WTC11 (cell line): ENCODE results near the gene KNDC1. TPM values are rescaled to one million over a fixed set of nuclear protein-coding genes. Genes with fewer than 3 reads are reported as not detected.

ENCODE experiments used
- ATAC-seq: fragments of 200-7000 bp; cut with Tn5 transposase; 2 replicates; pipeline ENCODE4 v1.10.0; 2021; ENCODE audit warnings: mild to moderate bottlenecking, moderate library complexity
- CTCF ChIA-PET: fragments of 300-600 bp; sonication (Branson Sonifier 250); formaldehyde crosslinking; loops from one replicate; lab custom pipeline; 2021; ENCODE audit warnings: antibody characterized with exemption; lab: Charles Lee
- POLR2A ChIA-PET: fragments of 350-600 bp; sonication (Branson Sonifier 250); formaldehyde crosslinking; loops from one replicate; lab custom pipeline; 2021; ENCODE audit warnings: antibody characterized with exemption; lab: Charles Lee
- DNase-seq: peaks from one replicate; pipeline ENCODE4 v3.0.0; 2021; ENCODE audit warnings: low spot score
- H3K27ac Mint-ChIP-seq: 2 replicates; pipeline ENCODE4 v1.8.0; 2021; ENCODE audit warnings: mixed read lengths
- H3K27me3 Mint-ChIP-seq: 2 replicates; pipeline ENCODE4 v1.8.0; 2021; ENCODE audit warnings: low read depth, mild to moderate bottlenecking, moderate library complexity, mixed read lengths
- H3K36me3 Mint-ChIP-seq: 2 replicates; pipeline ENCODE4 v1.8.0; 2021; ENCODE audit warnings: mixed read lengths
- H3K4me1 Mint-ChIP-seq: 2 replicates; pipeline ENCODE4 v1.8.0; 2022; ENCODE audit warnings: mixed read lengths
- H3K4me3 Mint-ChIP-seq: 2 replicates; pipeline ENCODE4 v1.8.0; 2021; ENCODE audit warnings: mild to moderate bottlenecking, moderate library complexity, mixed read lengths
- H3K9me3 Mint-ChIP-seq: 2 replicates; pipeline ENCODE4 v1.8.0; 2021; ENCODE audit warnings: mixed read lengths
- CTCF ChIP-seq: fragments of 200-600 bp; IDR thresholded peaks from 2 replicates; pipeline ENCODE4 v1.8.0; 2022; ENCODE audit warnings: antibody characterized with exemption
- ERG ChIP-seq: fragments of 250-450 bp; sonication (Bioruptor Pico); IDR thresholded peaks from 2 replicates; pipeline ENCODE4 v1.8.0; 2021; ENCODE audit warnings: mild to moderate bottlenecking
- NR3C1 ChIP-seq: sonication (generic); formaldehyde crosslinking; conservative IDR thresholded peaks from 2 replicates; pipeline ENCODE4 v1.8.1; 2023; ENCODE audit warnings: low read depth, mild to moderate bottlenecking, missing genetic modification reagents
- SOX15 ChIP-seq: fragments of 250-450 bp; sonication (Bioruptor Pico); IDR thresholded peaks from 2 replicates; pipeline ENCODE4 v1.9.0; 2021; ENCODE audit warnings: mild to moderate bottlenecking
- TEAD4 ChIP-seq: sonication (generic); formaldehyde crosslinking; IDR thresholded peaks from 2 replicates; pipeline ENCODE4 v1.8.0; 2022; ENCODE audit warnings: mild to moderate bottlenecking, missing genetic modification reagents
- ZNF121 ChIP-seq: sonication (generic); formaldehyde crosslinking; IDR thresholded peaks from 2 replicates; pipeline ENCODE4 v1.8.0; 2023; ENCODE audit warnings: missing genetic modification reagents
- ZNF138 ChIP-seq: sonication (generic); formaldehyde crosslinking; conservative IDR thresholded peaks from 2 replicates; pipeline ENCODE4 v1.8.1; 2022; ENCODE audit warnings: mild to moderate bottlenecking, moderate library complexity, missing genetic modification reagents
- ZNF263 ChIP-seq: sonication (generic); formaldehyde crosslinking; IDR thresholded peaks from 2 replicates; pipeline ENCODE4 v1.8.1; 2022; ENCODE audit warnings: low read depth, mild to moderate bottlenecking, moderate library complexity, missing genetic modification reagents
- ZNF317 ChIP-seq: sonication (generic); formaldehyde crosslinking; IDR thresholded peaks from 2 replicates; pipeline ENCODE4 v1.8.1; 2023; ENCODE audit warnings: low read depth, mild to moderate bottlenecking, moderate library complexity, missing genetic modification reagents, borderline replicate concordance
- total RNA-seq: library from RNA; stranded (reverse); gene quantifications from 3 replicates; pipeline ENCODE4 v1.2.3, GENCODE V29; 2021
- TF ChIP-seq, protein P1 (sequence below): sonication (generic); formaldehyde crosslinking; IDR thresholded peaks from 2 replicates; pipeline ENCODE4 v1.8.1; 2022; ENCODE audit warnings: mild to moderate bottlenecking, missing genetic modification reagents, moderate library complexity, borderline replicate concordance
- TF ChIP-seq, protein P2 (sequence below): sonication (generic); formaldehyde crosslinking; IDR thresholded peaks from 2 replicates; pipeline ENCODE4 v1.8.0; 2023; ENCODE audit warnings: missing genetic modification reagents, mild to moderate bottlenecking, borderline replicate concordance
- TF ChIP-seq, protein P3 (sequence below): fragments of 250-450 bp; sonication (Bioruptor Pico); conservative IDR thresholded peaks from 2 replicates; pipeline ENCODE4 v1.9.0; 2021; ENCODE audit warnings: mild to moderate bottlenecking
- TF ChIP-seq, protein P4 (sequence below): sonication (generic); formaldehyde crosslinking; IDR thresholded peaks from 2 replicates; pipeline ENCODE4 v1.8.1; 2023; ENCODE audit warnings: mild to moderate bottlenecking, missing genetic modification reagents, borderline replicate concordance

Gene KNDC1
- total RNA-seq, 1 experiment from 2014 or later, result 26.6 TPM

DNA sequence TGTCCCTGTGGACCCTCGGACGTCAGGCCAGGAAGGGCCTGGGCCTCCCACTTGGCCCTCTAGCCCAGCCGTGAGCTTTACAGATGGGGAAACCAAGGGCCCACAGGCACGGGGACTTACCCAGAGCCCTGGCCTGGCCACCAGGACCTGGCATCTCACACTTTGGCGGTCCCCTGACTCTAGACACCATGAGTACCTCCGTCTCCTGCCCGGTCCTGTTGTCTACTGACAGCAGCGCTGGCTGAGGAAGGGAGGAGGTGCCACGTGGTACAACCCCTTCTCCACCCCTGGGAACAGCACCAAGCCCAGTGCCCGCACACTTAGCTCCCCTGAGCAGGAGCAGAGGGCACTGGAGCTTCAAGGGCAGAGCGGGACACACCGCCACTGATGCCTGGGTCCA, 46.2 kb upstream of the KNDC1 start:
- no peak overlapping the region for H3K4me3 Mint-ChIP-seq
- H3K27me3 Mint-ChIP-seq, result no peaks in the 10 kb centered on the region; the same call in 1 of the 2 replicates
- no peak for TF ChIP-seq NR3C1 (CRISPR knock-in tag)
- no peak for TF ChIP-seq CTCF
- TF ChIP-seq, protein P1, sequence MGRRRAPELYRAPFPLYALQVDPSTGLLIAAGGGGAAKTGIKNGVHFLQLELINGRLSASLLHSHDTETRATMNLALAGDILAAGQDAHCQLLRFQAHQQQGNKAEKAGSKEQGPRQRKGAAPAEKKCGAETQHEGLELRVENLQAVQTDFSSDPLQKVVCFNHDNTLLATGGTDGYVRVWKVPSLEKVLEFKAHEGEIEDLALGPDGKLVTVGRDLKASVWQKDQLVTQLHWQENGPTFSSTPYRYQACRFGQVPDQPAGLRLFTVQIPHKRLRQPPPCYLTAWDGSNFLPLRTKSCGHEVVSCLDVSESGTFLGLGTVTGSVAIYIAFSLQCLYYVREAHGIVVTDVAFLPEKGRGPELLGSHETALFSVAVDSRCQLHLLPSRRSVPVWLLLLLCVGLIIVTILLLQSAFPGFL (CRISPR knock-in tag), result no peak
- TF ChIP-seq, protein P2, sequence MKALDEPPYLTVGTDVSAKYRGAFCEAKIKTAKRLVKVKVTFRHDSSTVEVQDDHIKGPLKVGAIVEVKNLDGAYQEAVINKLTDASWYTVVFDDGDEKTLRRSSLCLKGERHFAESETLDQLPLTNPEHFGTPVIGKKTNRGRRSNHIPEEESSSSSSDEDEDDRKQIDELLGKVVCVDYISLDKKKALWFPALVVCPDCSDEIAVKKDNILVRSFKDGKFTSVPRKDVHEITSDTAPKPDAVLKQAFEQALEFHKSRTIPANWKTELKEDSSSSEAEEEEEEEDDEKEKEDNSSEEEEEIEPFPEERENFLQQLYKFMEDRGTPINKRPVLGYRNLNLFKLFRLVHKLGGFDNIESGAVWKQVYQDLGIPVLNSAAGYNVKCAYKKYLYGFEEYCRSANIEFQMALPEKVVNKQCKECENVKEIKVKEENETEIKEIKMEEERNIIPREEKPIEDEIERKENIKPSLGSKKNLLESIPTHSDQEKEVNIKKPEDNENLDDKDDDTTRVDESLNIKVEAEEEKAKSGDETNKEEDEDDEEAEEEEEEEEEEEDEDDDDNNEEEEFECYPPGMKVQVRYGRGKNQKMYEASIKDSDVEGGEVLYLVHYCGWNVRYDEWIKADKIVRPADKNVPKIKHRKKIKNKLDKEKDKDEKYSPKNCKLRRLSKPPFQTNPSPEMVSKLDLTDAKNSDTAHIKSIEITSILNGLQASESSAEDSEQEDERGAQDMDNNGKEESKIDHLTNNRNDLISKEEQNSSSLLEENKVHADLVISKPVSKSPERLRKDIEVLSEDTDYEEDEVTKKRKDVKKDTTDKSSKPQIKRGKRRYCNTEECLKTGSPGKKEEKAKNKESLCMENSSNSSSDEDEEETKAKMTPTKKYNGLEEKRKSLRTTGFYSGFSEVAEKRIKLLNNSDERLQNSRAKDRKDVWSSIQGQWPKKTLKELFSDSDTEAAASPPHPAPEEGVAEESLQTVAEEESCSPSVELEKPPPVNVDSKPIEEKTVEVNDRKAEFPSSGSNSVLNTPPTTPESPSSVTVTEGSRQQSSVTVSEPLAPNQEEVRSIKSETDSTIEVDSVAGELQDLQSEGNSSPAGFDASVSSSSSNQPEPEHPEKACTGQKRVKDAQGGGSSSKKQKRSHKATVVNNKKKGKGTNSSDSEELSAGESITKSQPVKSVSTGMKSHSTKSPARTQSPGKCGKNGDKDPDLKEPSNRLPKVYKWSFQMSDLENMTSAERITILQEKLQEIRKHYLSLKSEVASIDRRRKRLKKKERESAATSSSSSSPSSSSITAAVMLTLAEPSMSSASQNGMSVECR (CRISPR knock-in tag), result no peak
- TF ChIP-seq ZNF317 (CRISPR knock-in tag), result no peak
- no peak for TF ChIP-seq ZNF121
- no peak for TF ChIP-seq ZNF263
- TF ChIP-seq SOX15 (CRISPR knock-in tag), result no peak
- TF ChIP-seq, protein P3, sequence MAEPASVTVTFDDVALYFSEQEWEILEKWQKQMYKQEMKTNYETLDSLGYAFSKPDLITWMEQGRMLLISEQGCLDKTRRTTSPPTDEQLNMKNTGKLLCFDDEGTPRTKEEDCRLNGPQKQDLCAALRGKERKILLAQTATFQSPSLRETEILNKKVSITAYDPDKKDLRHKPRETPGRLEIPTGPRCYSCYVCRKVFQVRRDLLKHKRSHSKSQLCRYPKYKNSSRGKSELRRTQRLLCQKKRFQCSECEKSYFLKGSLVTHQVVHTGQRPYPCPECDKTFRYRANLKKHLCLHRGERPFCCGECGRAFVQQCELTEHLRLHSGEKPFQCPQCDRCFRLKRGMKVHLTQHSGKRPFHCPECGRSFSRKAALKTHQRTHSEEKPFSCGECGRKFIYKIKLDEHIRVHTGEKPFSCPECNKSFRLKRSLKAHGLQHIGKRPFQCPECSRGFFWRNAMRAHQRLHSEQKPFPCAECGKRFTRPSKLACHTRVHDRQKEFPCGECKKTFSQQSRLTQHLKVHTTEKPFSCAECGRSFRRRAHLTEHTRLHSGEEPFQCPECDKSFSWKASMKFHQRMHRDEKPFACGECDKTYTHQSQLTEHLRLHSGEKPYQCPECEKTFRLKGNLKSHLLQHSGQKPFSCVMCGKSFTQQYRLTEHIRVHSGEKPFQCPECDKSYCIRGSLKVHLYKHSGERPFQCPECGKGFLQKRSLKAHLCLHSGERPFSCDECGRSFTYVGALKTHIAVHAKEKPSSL (CRISPR knock-in tag), result no peak
- no peak for TF ChIP-seq TEAD4 (CRISPR knock-in tag)
- DNase-seq (no peak), ATAC-seq (no peak)
- ChIA-PET POLR2A (no interaction called here), CTCF (no interaction called here)
- H3K4me1 Mint-ChIP-seq, result no peaks in the 10 kb centered on the region
- peaks cover 15% of the 10 kb centered on the region for H3K9me3 Mint-ChIP-seq
- H3K27ac Mint-ChIP-seq, result no peak overlapping the region
- peaks cover 10% of the 10 kb centered on the region for H3K36me3 Mint-ChIP-seq

- Mint-ChIP-seq H3K27me3 (no peaks in the 10 kb centered on the region; the same call in 1 of the 2 replicates), H3K36me3 (peaks cover 12% of the 10 kb centered on the region), H3K27ac (no peak overlapping the region; the same call in 1 of the 2 replicates), H3K4me1 (no peaks in the 10 kb centered on the region), H3K4me3 (no peak overlapping the region), H3K9me3 (peaks cover 18% of the 10 kb centered on the region)
- no peak for TF ChIP-seq ZNF138
- TF ChIP-seq, protein P4, sequence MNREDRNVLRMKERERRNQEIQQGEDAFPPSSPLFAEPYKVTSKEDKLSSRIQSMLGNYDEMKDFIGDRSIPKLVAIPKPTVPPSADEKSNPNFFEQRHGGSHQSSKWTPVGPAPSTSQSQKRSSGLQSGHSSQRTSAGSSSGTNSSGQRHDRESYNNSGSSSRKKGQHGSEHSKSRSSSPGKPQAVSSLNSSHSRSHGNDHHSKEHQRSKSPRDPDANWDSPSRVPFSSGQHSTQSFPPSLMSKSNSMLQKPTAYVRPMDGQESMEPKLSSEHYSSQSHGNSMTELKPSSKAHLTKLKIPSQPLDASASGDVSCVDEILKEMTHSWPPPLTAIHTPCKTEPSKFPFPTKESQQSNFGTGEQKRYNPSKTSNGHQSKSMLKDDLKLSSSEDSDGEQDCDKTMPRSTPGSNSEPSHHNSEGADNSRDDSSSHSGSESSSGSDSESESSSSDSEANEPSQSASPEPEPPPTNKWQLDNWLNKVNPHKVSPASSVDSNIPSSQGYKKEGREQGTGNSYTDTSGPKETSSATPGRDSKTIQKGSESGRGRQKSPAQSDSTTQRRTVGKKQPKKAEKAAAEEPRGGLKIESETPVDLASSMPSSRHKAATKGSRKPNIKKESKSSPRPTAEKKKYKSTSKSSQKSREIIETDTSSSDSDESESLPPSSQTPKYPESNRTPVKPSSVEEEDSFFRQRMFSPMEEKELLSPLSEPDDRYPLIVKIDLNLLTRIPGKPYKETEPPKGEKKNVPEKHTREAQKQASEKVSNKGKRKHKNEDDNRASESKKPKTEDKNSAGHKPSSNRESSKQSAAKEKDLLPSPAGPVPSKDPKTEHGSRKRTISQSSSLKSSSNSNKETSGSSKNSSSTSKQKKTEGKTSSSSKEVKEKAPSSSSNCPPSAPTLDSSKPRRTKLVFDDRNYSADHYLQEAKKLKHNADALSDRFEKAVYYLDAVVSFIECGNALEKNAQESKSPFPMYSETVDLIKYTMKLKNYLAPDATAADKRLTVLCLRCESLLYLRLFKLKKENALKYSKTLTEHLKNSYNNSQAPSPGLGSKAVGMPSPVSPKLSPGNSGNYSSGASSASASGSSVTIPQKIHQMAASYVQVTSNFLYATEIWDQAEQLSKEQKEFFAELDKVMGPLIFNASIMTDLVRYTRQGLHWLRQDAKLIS (CRISPR knock-in tag), result no peak
- no peak for TF ChIP-seq ERG
- DNase-seq (no peak), ATAC-seq (no peak)
- CTCF ChIA-PET, result no interaction called here
- POLR2A ChIA-PET, result no interaction called here
Observed at GRCh38 chr10:133114251-133114650, 45.8 kb upstream of the KNDC1 start.
